GM10266 (cell line): ENCODE measurements around the gene MCM9.

Source experiments
- DNase-seq: peaks from one replicate; pipeline ENCODE4 v3.0.0; 2012; ENCODE audit errors: extremely low spot score
- CTCF ChIP-seq: IDR thresholded peaks from 2 replicates; pipeline ENCODE4 v1.5.1; 2012; ENCODE audit warnings: mild to moderate bottlenecking, low read depth; ENCODE audit not compliant: control insufficient read depth, insufficient read depth; ENCODE audit errors: missing control alignments

Gene MCM9

GRCh38 chr6:118970866-118971265, 35.9 kb upstream of the MCM9 start:
- no peak for TF ChIP-seq CTCF

GRCh38 chr6:118968416-118968815, 33.5 kb upstream of the MCM9 start:
- TF ChIP-seq CTCF = peak; percentile 16
- DNase-seq = no peak

More at GRCh38 chr6:118970866-118971265, 35.9 kb upstream of the MCM9 start:
- DNase-seq = no peak

GRCh38 chr6:118967239-118967638, 32.3 kb upstream of the MCM9 start:
- no peak for DNase-seq
- TF ChIP-seq CTCF = no peak

GRCh38 chr6:118965843-118966370, 30.9 kb upstream of the MCM9 start:
- no peak for DNase-seq
- TF ChIP-seq CTCF = no peak

- no peak for DNase-seq
Observed at GRCh38 chr6:118965371-118965770, 30.4 kb upstream of the MCM9 start.

GRCh38 chr6:118963003-118963402, 28.0 kb upstream of the MCM9 start:
- TF ChIP-seq CTCF = no peak
- no peak for DNase-seq

More at GRCh38 chr6:118965371-118965770, 30.4 kb upstream of the MCM9 start:
- no peak for TF ChIP-seq CTCF

- DNase-seq = no peak
- no peak for TF ChIP-seq CTCF
Observed at GRCh38 chr6:118959903-118960302, 24.9 kb upstream of the MCM9 start.
